Stimulated activated naive B cell treated with anti-CD40 and anti-IgM and Interleukin-4, amounts not matched to agents 10 μg/mL and 1 μg/mL and 100 μg/mL, for 72 hours (primary cell): ENCODE results near the gene ARRB1.
"Not testable (repeated sequence)": the region's sequence is repeated elsewhere in the genome, so short reads cannot be mapped to it uniquely, and the experiment has no call there.

ENCODE experiments used
- ATAC-seq, 2 donors: fragments of 150-1000 bp; cut with Tn5 transposase; replicated peaks; 2 replicates each; pipeline ENCODE4 v1.10.0; 2021; ENCODE audit warnings: moderate library complexity in 1 of 2
- DNase-seq: peaks from one replicate; pipeline ENCODE4 v3.0.0; 2021
- H3K27ac Mint-ChIP-seq: one replicate; pipeline ENCODE4 v1.8.0; 2022; ENCODE audit warnings: mild to moderate bottlenecking, mixed read lengths
- H3K27me3 Mint-ChIP-seq, 2 donors: one replicate each; pipeline ENCODE4 v1.8.0; 2022; ENCODE audit warnings: mixed read lengths in 2 of 2
- H3K36me3 Mint-ChIP-seq, 2 donors: one replicate each; pipeline ENCODE4 v1.8.0; 2022; ENCODE audit warnings: mixed read lengths in 2 of 2, mild to moderate bottlenecking in 1 of 2
- H3K4me1 Mint-ChIP-seq, 2 donors: one replicate each; pipeline ENCODE4 v1.8.0; 2022; ENCODE audit warnings: mixed read lengths in 2 of 2, mild to moderate bottlenecking in 1 of 2
- H3K4me3 Mint-ChIP-seq, 2 donors: one replicate each; pipeline ENCODE4 v1.8.0; 2022; ENCODE audit warnings: mild to moderate bottlenecking in 2 of 2, mixed read lengths in 2 of 2, moderate library complexity in 1 of 2
- H3K9me3 Mint-ChIP-seq, 2 donors: one replicate each; pipeline ENCODE4 v1.8.0; 2022; ENCODE audit warnings: mixed read lengths in 2 of 2, mild to moderate bottlenecking in 1 of 2

The ARRB1 gene

DNA sequence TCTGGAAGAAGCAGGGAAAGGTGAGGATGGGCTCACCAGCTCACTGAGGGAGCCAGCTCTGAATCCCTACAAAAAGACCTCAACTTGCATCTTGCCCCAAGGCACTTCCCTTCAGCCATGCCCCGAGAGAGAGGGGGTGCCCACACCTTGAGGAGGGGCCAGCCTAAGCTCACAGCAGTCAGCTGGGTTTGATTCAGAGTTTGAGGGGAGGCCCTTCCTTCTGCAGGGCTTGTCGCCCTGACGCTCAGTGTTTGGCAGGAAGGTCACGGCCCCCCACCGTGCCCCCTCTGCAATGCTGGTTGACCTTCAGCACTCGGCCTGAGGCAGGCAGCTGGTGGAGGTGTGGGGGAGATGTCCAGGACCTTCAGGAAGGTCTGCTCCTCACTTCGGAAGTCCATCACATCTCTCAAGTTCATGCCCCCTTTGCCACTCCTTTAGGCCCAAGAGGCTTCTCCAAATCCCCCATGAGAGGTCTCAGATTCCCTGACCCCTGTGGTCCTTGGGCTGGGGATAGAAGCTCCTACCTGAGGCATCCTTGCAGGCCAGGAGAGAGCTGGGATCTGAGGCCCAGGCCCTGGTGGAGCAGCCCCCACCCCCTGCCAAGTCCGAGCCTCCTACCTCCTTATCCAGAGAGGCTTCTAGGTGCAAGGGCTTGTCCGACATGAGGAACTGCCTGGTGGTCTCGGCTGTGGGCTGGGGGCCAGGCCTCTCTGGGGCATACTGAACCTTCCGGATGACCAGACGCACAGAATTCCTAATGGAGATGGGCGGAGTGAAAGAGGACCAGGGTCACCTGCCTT is 73.3 kb downstream of the ARRB1 start:
- no peaks in the 10 kb centered on the region for H3K9me3 Mint-ChIP-seq
- no peak overlapping the region for H3K27ac Mint-ChIP-seq
- H3K36me3 Mint-ChIP-seq = no peaks in the 10 kb centered on the region
- H3K4me1 Mint-ChIP-seq = peaks cover 14 to 28% of the 10 kb centered on the region in 2 donors
- DNase-seq (no peak), ATAC-seq (no peak)
- no peaks in the 10 kb centered on the region for H3K27me3 Mint-ChIP-seq
- H3K4me3 Mint-ChIP-seq = no peak overlapping the region

DNA sequence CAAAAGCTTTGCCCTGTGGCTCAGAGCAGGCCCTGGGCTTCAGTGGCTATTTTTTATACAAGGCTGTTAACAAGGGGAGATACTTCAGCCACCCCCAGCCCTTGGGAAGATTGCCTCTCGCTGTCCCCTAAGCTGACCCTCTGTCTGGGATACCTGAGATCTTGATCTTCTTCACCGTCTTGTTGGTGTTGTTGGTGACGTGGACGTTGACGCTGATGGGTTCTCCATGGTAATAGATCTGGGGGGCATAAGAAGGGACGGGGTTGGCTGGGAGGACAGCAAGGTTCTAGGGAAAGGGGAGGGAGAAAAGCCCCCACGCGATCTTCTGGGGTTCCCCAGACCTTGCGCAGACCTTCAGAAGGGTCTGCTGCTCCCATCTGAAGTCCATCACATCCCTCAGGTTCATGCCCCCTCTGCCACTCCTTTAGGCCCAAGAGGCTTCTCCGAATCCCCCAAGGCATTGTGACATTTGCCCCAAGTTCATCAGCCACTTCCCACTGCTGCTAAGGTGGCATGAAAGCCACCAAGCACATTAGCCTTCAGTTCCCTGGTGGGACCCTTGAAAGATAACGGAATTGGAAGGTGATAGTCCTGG is 74.2 kb downstream of the ARRB1 start:
- H3K4me3 Mint-ChIP-seq = no peak overlapping the region
- DNase-seq (no peak), ATAC-seq (no peak)
- H3K36me3 Mint-ChIP-seq = no peaks in the 10 kb centered on the region
- no peak overlapping the region for H3K27ac Mint-ChIP-seq
- H3K4me1 Mint-ChIP-seq = peaks cover 20 to 36% of the 10 kb centered on the region in 2 donors
- no peaks in the 10 kb centered on the region for H3K27me3 Mint-ChIP-seq
- H3K9me3 Mint-ChIP-seq = no peaks in the 10 kb centered on the region

DNA sequence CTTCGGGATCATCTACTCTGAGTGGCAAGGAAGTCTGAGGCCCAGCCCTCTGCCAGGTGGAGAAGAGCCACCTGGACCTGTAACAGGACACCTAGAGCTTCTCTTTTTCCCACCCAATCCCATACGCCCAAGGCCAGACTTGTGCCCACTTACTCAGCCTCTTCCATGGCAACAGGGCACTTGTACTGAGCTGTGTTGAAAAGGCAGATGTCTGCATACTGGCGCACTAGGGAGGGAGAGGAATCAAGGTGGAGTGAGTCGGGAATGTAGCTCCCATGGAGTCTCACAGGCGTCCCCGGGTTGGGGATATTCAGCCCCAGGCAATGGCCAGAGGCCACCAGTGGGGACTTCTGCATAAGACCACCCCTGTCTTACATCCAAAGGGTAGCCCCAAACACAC is 74.8 kb downstream of the ARRB1 start:
- H3K27ac Mint-ChIP-seq = no peak overlapping the region
- no peak overlapping the region for H3K4me3 Mint-ChIP-seq
- H3K4me1 Mint-ChIP-seq = peaks cover 20 to 38% of the 10 kb centered on the region in 2 donors
- DNase-seq (no peak), ATAC-seq (no peak)
- no peaks in the 10 kb centered on the region for H3K27me3 Mint-ChIP-seq
- H3K36me3 Mint-ChIP-seq = no peaks in the 10 kb centered on the region
- no peaks in the 10 kb centered on the region for H3K9me3 Mint-ChIP-seq

DNA sequence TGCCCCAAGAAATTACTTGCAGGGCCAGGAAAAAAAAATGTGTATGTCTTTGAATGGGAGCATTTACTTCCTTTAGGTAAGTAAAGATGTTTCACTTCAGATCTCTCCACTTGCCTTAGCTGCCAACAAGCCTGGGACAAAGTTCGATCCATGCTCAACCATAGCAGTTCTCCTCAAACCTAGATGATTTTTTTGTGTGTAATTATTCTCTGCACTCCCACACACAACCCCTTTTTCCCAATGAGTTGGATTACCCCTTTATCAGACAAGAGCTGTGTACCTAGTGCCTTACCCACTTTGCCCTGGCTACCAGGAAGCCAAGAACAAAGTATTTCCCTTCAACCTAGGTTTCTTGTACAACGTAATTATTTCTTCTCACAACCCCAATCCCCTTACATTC is 75.3 kb downstream of the ARRB1 start:
- H3K27ac Mint-ChIP-seq = peak overlapping the region; percentile 7
- ATAC-seq = no peak
- DNase-seq = no peak
- no peaks in the 10 kb centered on the region for H3K27me3 Mint-ChIP-seq
- peaks cover 22 to 38% of the 10 kb centered on the region in 2 donors for H3K4me1 Mint-ChIP-seq
- no peaks in the 10 kb centered on the region for H3K36me3 Mint-ChIP-seq
- no peaks in the 10 kb centered on the region for H3K9me3 Mint-ChIP-seq
- H3K4me3 Mint-ChIP-seq = no peak overlapping the region

DNA sequence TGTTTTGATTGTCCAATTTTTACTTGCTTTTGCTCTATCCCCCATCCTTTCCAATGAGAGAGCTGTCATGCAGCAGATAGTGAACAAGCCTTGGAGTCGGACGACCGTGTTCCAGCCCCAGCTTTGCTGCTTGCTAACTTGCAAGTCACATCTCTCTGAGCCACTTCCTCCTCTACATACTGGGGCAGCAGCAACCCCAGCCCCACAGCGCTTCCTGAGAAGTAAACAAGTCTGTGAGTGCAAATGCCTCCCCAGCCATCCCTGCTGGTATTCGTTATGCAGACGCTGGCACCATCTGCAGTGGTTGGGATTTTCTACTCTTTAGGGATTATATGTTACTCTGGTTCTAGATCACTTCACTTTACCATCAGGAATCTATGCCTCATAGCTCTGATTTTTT is 75.9 kb downstream of the ARRB1 start:
- no peaks in the 10 kb centered on the region for H3K27me3 Mint-ChIP-seq
- no peaks in the 10 kb centered on the region for H3K36me3 Mint-ChIP-seq
- no peaks in the 10 kb centered on the region for H3K9me3 Mint-ChIP-seq
- H3K4me3 Mint-ChIP-seq = peak overlapping the region; percentile 45 to 67
- peak overlapping the region; percentile 53 for H3K27ac Mint-ChIP-seq
- peak; percentile 19 for DNase-seq
- H3K4me1 Mint-ChIP-seq = peaks cover 22 to 36% of the 10 kb centered on the region in 2 donors
- peak; percentile 86 to 89 for ATAC-seq

DNA sequence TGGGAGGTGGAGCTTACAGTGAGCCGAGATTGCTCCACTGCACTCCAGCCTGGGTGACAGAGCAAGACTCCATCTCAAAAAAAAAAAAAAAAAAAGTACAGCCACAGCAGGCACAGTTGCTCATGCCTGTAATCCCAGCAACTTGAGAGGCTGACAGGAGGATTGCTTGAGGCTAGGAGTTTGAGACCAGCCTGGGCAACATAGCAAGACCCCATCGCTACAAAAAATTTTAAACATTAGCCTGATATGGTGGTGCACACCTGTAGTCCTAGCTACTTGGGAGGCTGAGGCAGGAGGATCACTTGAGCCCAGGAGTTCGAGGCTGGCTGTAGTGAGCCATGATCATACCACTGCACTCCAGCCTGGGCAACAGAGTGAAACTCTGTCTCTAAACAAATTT is 76.7 kb downstream of the ARRB1 start:
- H3K36me3 Mint-ChIP-seq, H3K27ac Mint-ChIP-seq, ATAC-seq, H3K4me3 Mint-ChIP-seq, H3K27me3 Mint-ChIP-seq, H3K9me3 Mint-ChIP-seq, DNase-seq: not testable (repeated sequence)
- H3K4me1 Mint-ChIP-seq = peaks cover 20 to 28% of the 10 kb centered on the region in 2 donors

DNA sequence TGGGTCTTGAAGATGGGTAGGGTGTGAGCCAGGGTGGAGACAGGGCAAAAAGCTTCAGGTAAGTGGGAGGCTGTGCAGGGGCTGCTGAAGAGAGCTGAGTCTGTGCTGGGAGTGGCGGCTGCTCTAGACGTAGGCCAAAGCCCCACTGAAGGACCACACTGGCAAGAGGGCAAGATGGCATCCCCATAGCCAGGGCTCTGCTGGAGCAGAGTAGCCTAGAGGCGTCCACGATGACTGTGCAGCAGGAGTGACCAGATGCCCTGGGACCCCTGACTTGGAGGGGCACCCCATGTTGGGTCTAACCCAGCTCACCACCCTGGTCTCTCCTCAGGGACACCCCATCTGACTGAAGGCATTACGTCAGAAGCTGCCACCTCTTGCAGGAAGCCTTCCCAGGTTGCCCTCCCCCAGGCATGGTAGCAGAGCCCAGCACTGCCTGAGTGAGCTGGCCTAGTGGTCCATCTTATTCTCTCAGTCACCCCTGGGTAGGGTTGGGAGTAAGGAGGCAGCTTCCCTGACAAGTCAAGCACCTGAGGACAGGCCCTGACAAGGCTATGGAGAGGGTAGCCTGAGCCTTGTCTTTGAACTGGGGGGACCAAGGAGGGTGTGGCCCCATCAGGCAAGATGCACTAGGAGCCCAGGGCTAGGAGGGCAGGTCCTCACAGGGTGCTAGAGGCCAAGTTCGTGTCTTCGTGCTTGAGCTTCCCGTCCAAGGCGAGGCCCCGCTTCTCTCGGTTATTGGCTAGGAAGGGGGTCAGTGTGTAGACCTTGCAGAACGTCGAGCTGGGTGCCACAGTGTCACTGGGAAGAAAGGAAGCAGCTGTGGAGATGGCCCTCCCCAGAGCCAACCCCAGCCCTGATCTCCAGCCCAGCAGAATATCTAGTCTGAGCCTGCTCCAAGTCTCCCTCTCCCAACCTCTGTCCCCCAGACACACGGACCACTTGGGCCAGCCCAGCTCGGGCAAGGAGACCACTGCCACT is 77.8 kb downstream of the ARRB1 start:
- no peaks in the 10 kb centered on the region for H3K9me3 Mint-ChIP-seq
- H3K4me3 Mint-ChIP-seq = no peak overlapping the region
- DNase-seq = no peak
- no peak overlapping the region for H3K27ac Mint-ChIP-seq
- H3K4me1 Mint-ChIP-seq = peaks cover 20 to 28% of the 10 kb centered on the region in 2 donors
- no peaks in the 10 kb centered on the region for H3K36me3 Mint-ChIP-seq
- ATAC-seq = no peak
- no peaks in the 10 kb centered on the region for H3K27me3 Mint-ChIP-seq

DNA sequence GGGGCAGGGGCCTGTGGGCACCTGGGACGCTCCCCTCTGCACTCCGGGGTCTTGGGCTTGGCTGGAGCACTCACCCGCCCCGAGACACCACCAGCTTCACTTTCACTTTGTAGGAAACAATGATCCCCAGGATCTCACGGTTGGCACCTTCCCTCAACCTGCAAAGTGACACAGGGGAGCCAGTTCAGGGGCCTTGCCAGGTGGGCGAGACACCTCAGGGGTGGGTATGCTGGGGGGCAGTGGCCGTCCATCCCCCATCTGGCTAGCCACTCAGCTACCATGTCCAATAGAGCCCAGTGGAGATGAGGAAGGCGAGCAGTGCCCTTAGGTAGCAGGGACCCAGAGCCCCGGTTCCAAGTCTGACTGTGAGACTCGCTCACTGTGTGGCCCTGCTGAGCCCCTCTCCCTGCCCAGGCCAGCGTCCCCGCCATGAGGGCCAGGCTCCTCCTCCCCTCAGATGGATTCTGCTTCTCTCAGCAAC is 78.6 kb downstream of the ARRB1 start:
- Mint-ChIP-seq H3K36me3 (no peaks in the 10 kb centered on the region), H3K27ac (peak overlapping the region; percentile 52), H3K4me1 (peaks cover 20 to 28% of the 10 kb centered on the region in 2 donors), H3K9me3 (no peaks in the 10 kb centered on the region), H3K27me3 (no peaks in the 10 kb centered on the region), H3K4me3 (no peak overlapping the region)
- ATAC-seq (no peak), DNase-seq (no peak)

DNA sequence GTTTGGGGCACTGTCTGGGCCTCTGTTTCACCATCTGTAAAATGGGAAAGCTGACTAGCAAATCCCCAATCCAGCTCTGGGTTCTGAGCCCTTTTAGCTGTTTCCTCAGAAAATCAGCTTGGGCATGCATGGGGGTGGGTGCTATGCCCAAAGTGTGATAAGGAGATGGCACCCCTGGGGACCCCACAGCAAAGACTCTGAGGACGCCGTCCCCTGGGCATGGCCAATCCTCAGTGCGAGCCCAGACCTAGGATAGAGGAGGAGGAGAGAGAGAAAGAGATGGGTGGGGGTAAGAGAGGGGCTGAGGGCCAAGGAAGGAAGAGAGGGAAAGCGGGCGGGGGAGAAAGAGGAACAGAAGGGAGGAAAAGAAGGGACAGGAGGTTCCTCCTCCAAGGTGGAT is 79.1 kb downstream of the ARRB1 start:
- DNase-seq = no peak
- Mint-ChIP-seq H3K4me1 (peaks cover 20 to 28% of the 10 kb centered on the region in 2 donors), H3K9me3 (no peaks in the 10 kb centered on the region), H3K27ac (no peak overlapping the region), H3K4me3 (peak overlapping the region in 1 of 2 donors; percentile 20), H3K27me3 (no peaks in the 10 kb centered on the region), H3K36me3 (no peaks in the 10 kb centered on the region)
- no peak for ATAC-seq

DNA sequence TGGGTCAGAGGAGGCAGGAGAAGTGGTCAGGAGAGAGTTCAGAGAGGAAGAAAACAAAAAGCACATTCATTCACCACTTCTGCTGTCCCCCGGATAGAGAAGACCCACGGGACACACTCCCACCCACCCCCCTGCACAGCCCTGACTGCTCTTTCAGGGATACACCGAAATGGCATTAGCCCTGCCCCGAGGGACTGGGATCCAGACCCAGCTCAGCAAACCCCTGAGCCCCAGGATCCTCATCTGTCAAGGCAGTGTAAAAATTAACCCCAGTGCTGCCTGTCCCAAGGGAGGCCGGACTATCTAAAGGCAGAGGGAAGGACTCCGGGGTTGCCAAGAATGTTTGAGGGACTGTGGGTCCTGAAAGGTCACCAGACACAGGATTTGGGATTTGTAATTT is 79.7 kb downstream of the ARRB1 start:
- H3K4me1 Mint-ChIP-seq = peaks cover 20 to 26% of the 10 kb centered on the region in 2 donors
- no peak for DNase-seq

DNA sequence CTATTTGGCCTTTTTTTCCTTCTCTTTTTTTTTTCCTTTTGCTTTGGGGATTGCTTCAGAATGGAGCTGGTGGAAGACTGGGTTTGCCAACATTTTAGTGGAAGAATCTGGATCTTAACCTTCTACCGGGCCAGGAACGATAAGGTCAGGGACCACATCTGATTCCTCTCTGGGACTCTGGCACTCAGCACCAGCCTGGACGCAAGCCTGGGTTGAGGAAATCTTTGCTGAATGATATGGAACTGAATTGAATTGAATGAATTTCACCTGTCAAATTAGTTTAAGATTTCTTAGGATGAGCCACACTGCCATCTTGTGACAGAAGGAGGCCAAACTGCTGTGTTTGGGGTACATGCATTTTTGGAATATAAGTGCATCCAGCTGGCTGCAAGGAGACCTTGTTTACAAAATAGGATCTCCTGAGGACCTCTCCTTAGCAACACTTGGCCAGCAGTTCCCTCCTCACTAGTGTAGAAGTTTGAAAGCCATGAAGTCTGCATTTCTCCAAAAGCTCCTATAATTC is 80.5 kb downstream of the ARRB1 start:
- no peaks in the 10 kb centered on the region for H3K36me3 Mint-ChIP-seq
- H3K9me3 Mint-ChIP-seq = no peaks in the 10 kb centered on the region
- no peak for ATAC-seq
- H3K4me1 Mint-ChIP-seq = peaks cover 19% of the 10 kb centered on the region in 2 donors
- no peaks in the 10 kb centered on the region for H3K27me3 Mint-ChIP-seq
- H3K4me3 Mint-ChIP-seq = no peak overlapping the region
- H3K27ac Mint-ChIP-seq = no peak overlapping the region
- no peak for DNase-seq

More for the DNA sequence above, 79.7 kb downstream of the ARRB1 start:
- no peak overlapping the region for H3K27ac Mint-ChIP-seq
- no peaks in the 10 kb centered on the region for H3K36me3 Mint-ChIP-seq
- no peaks in the 10 kb centered on the region for H3K27me3 Mint-ChIP-seq
- ATAC-seq = no peak
- no peak overlapping the region for H3K4me3 Mint-ChIP-seq
- H3K9me3 Mint-ChIP-seq = no peaks in the 10 kb centered on the region

DNA sequence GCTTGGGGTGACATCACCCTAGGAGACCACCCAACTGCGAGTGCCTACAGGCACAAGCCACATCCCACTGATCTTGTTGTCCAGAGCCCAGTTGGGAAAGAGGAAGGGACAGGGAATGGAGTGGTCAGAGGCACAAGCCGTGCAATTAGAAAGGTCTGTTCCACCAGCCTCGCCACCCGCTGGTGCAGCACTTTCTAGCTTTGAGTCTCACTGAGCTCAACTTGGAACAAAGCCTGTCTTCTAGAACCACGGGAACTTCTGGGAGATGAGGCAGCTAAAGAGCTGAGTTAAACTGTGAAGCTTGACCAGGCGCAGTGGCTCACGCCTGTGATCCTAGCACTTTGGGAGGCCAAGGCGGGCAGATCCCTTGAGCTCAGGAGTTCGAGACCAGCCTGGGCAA is 81.6 kb downstream of the ARRB1 start:
- H3K27ac Mint-ChIP-seq = no peak overlapping the region
- no peaks in the 10 kb centered on the region for H3K36me3 Mint-ChIP-seq
- H3K4me3 Mint-ChIP-seq = no peak overlapping the region
- ATAC-seq = no peak
- H3K9me3 Mint-ChIP-seq = no peaks in the 10 kb centered on the region
- H3K4me1 Mint-ChIP-seq = peaks cover 16% of the 10 kb centered on the region in 2 donors
- no peak for DNase-seq
- no peaks in the 10 kb centered on the region for H3K27me3 Mint-ChIP-seq

DNA sequence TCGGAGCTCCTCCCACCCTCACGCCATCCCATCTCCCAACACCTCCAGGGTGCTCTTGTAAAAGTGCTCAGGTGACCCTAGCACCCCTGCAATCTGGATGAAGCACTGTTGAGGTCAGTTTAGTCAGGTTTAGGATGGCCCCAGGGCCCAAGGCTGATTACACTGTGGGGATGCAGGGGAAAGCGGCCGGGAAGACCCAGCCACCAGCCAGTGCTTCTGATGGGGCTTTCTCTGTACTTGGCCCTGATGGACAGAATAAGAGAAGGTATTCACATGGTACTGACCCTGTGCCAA is 82.1 kb downstream of the ARRB1 start:
- H3K4me1 Mint-ChIP-seq = peaks cover 19 to 21% of the 10 kb centered on the region in 2 donors
- no peak overlapping the region for H3K27ac Mint-ChIP-seq
- ATAC-seq = no peak

DNA sequence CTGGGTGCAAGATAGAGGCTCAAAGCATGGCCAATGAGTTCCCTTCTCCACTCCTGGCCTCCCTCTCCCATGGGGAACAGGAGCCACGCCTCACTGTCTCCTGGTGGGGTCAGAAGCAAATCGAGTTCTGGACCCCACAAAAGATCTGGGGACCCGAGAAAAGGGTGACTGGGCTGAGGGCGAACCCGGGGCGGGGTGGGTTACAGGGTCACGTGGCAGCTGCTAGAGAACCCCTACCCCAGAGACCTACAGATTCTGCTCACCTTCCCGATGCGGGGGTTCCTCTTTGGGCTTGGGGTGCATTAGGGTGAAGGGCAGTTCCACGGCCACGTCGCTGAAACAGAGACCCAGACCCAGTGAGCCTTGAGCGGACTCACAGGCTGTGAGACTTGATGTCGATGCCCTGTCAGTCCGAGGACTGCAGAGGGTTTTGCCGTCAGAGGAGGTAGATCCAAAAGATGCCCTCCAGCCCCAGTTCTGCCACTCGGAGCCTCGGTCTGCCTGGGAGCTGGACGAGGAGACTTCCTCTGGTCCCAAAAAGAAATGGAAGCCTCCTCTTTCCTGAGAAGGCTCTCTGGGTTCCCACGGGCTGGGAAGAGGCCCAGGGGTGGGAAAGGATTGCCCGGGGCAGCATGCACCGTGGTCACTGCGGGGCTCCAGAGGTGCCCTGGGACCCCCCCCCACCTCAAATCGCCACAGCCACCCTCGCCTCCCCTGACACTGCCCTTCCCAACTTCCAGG is 82.7 kb downstream of the ARRB1 start:
- no peak for DNase-seq
- Mint-ChIP-seq H3K36me3 (no peaks in the 10 kb centered on the region), H3K4me1 (peaks cover 22 to 27% of the 10 kb centered on the region in 2 donors), H3K27me3 (no peaks in the 10 kb centered on the region), H3K9me3 (no peaks in the 10 kb centered on the region), H3K4me3 (no peak overlapping the region), H3K27ac (no peak overlapping the region)
- no peak for ATAC-seq

More for the DNA sequence above, 82.1 kb downstream of the ARRB1 start:
- no peaks in the 10 kb centered on the region for H3K9me3 Mint-ChIP-seq
- no peak for DNase-seq
- H3K36me3 Mint-ChIP-seq = no peaks in the 10 kb centered on the region
- H3K27me3 Mint-ChIP-seq = no peaks in the 10 kb centered on the region
- no peak overlapping the region for H3K4me3 Mint-ChIP-seq
